Ectodermal cell (in vitro differentiated cells): ENCODE measurements around the gene SFT2D3.

Experiments
- H3K27ac ChIP-seq: 2 replicates; pipeline ENCODE4 v1.7.0; 2013; ENCODE audit warnings: mild to moderate bottlenecking, low read depth, low read length; ENCODE audit not compliant: insufficient read depth, poor library complexity, severe bottlenecking
- H3K27me3 ChIP-seq: 2 replicates; pipeline ENCODE4 v1.7.0; 2013; ENCODE audit warnings: mild to moderate bottlenecking, low read length; ENCODE audit not compliant: insufficient read depth, control insufficient read depth, poor library complexity, severe bottlenecking
- H3K36me3 ChIP-seq: one replicate; pipeline ENCODE4 v1.7.0; 2013; ENCODE audit warnings: low read length; ENCODE audit not compliant: control insufficient read depth, insufficient read depth
- H3K4me1 ChIP-seq: one replicate; pipeline ENCODE4 v1.7.0; 2013; ENCODE audit warnings: low read length; ENCODE audit not compliant: control insufficient read depth, insufficient read depth
- H3K4me3 ChIP-seq: 2 replicates; pipeline ENCODE4 v1.7.0; 2013; ENCODE audit warnings: low read depth, low read length, control low read depth; ENCODE audit not compliant: insufficient read depth
- H3K9me3 ChIP-seq: 2 replicates; pipeline ENCODE4 v1.7.0; 2013; ENCODE audit warnings: mild to moderate bottlenecking, low read length, moderate library complexity; ENCODE audit not compliant: control insufficient read depth
- WGBS, 2 experiments: methylation state at CpG; one replicate each; pipeline ENCODE4 v1.1.7; 2013; ENCODE audit warnings: missing lambda C conversion rate in 2 of 2; 5-methylcytosine and 5-hydroxymethylcytosine counted together

Gene SFT2D3

DNA sequence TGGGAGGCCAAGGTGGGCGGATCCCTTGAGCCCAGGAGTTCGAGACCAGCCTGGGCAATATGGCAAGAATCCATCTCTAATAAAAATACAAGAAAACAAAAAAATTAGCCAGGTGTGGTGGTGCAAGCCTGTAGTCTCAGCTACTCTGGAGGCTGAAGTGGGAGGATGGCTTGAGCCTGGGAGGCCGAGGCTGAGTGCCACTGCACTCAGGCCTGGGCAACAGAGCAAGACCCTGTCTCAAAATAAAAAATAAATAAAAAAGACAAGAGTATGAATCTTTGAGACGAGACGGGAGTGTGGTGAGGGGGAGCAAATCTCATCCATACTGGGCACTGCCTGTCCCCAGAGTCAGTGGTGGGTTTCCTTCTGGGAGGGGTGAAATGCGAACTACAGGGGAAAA is 43.2 kb upstream of the SFT2D3 start:
- 92 to 93% methylated on average over 6 of the region's 6 CpGs for WGBS, 2 experiments

DNA sequence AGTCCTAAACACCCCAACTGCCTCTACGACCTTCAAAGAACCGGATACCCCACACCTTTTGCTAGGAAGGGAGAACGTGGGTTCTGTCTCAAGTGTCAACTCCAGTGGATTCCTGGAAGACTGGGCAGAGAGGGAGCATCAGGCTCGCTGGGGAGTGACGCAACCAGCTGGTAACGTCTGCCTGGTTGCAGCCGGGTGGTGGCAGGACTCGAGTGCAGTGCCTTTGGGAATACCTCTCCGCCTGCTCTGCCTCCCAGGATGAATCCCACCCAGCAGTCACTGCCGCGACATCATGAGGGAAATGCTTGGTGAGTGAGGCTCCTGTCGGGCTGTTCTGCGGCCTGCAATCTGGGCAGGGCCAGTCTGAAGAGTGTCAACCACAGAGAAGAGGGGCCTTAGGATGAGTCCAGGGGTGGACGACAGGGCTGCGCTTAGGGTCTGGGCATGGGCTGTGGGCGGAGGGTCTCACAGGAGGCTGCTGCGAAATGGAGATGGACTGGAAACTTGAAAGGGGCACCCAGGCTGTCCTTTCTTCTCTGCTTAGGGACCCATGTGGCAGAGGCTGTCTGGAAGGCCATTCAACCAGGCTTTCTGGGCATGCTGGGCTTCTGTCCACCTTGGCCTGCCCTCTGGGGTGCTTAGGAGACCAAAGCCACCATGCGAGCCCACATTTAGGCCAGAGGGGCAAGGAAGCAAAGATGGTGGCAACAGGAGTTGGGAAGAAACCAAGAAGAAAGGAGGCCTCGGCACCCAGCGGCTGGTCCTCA is 42.5 kb upstream of the SFT2D3 start:
- no peaks in the 10 kb centered on the region for H3K9me3 ChIP-seq
- no peaks in the 10 kb centered on the region for H3K36me3 ChIP-seq
- no peak overlapping the region for H3K27ac ChIP-seq
- H3K4me1 ChIP-seq, result peaks cover 21% of the 10 kb centered on the region
- WGBS, 2 experiments, result 93 to 94% methylated on average over 20 of the region's 20 CpGs
- H3K27me3 ChIP-seq, result peaks cover 12% of the 10 kb centered on the region
- no peak overlapping the region for H3K4me3 ChIP-seq

More for the DNA sequence above, 43.2 kb upstream of the SFT2D3 start:
- Histone ChIP-seq H3K36me3 (no peaks in the 10 kb centered on the region), H3K27ac (no peak overlapping the region), H3K27me3 (peaks cover 5% of the 10 kb centered on the region), H3K4me1 (peaks cover 21% of the 10 kb centered on the region), H3K9me3 (no peaks in the 10 kb centered on the region), H3K4me3 (no peak overlapping the region)

DNA sequence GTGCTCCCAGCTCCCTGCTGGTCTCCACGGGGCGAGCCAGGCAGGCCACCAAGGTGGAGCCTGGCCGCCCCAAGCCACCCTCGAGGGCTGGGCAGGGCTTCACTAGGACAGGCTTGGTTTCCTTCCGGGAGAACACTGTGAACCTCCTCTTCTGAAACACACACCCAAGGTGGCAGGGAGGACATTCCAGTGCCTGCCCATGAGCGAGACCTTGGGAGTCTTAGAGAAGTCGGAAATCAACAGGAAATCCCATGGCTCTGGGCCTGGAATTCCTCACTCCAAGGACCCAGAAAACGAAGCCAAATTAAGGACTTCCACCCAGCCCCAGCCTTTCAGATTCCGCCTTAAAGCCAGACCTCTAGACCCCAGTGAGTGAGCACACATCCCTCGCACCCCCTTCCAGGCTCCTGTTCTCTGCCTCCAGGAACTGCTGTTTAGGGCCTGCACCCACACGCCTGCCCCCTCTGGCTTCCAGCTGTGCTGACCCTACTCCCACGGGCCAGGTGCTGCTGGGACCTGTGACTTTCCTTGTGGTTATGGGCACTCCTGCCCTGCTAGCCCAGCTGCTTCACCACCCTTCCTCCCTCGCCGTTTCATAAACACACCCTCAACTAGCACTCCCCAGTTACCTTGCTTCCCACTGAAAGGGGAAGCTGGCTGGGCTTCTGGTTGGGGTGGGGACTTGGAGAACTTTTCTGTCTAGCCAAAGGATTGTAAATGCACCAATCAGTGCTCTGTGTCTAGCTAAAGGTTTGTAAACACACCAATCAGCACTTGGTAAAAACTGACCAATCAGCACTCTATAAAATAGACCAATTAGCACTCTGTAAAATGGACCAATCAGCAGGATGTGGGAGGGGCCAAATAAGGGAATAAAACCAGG is 41.6 kb upstream of the SFT2D3 start:
- Histone ChIP-seq H3K27me3 (peaks cover 20% of the 10 kb centered on the region), H3K4me3 (no peak overlapping the region), H3K4me1 (peaks cover 23% of the 10 kb centered on the region), H3K9me3 (no peaks in the 10 kb centered on the region), H3K36me3 (no peaks in the 10 kb centered on the region), H3K27ac (no peak overlapping the region)
- WGBS, 2 experiments, result 90 to 92% methylated on average over 14 of the region's 14 CpGs

DNA sequence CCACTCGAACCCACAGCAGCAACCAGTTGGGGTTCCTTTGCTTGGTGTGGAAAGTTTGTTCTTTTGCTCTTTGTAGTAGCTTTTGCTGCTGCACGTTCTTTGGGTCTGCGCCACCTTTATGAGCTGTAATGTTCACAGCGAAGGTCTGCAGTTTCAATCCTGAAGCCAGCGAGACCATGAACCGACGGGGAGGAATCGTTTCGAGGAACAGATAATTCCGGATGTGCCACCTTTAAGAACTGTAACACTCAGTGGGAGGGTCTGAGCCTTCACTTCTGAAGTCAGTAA is 41.1 kb upstream of the SFT2D3 start:
- no peaks in the 10 kb centered on the region for H3K9me3 ChIP-seq
- 95 to 98% methylated on average over 10 of the region's 10 CpGs for WGBS, 2 experiments
- no peak overlapping the region for H3K27ac ChIP-seq
- H3K4me1 ChIP-seq, result peaks cover 17% of the 10 kb centered on the region
- no peaks in the 10 kb centered on the region for H3K36me3 ChIP-seq
- H3K27me3 ChIP-seq, result peaks cover 26% of the 10 kb centered on the region
- H3K4me3 ChIP-seq, result no peak overlapping the region

DNA sequence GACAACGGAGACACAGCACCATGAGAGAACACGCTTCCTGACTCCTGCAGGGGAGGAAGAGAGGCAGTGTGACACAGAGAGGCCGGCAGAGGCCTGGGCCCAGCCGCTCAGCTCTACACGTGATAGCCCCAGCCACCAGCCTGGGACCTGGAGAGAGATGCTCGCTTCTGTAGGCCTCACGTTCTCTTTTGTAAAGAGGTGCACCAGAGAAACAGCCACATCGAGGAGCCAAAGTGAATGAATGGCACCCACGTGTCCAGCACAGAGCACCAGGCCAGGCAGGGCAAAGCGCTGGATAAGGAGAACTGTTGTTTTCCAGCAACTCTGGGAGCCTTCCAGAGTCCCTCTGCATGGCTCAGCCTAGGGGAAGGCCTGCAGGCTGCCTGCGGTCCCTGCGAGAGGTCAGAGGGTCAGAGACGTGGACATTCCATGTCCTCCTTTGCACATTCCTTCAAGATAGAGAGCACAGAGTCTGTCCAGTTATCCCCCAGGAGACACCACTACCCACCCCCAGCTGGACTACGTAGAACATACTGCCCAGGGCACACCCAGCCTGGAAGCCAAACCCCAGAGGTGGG is 40.1 kb upstream of the SFT2D3 start:
- Histone ChIP-seq H3K27me3 (peaks cover 35% of the 10 kb centered on the region), H3K36me3 (no peaks in the 10 kb centered on the region), H3K27ac (no peak overlapping the region), H3K4me1 (peaks cover 9% of the 10 kb centered on the region), H3K4me3 (no peak overlapping the region), H3K9me3 (no peaks in the 10 kb centered on the region)
- WGBS, 2 experiments, result 93% methylated on average over 14 of the region's 14 CpGs

DNA sequence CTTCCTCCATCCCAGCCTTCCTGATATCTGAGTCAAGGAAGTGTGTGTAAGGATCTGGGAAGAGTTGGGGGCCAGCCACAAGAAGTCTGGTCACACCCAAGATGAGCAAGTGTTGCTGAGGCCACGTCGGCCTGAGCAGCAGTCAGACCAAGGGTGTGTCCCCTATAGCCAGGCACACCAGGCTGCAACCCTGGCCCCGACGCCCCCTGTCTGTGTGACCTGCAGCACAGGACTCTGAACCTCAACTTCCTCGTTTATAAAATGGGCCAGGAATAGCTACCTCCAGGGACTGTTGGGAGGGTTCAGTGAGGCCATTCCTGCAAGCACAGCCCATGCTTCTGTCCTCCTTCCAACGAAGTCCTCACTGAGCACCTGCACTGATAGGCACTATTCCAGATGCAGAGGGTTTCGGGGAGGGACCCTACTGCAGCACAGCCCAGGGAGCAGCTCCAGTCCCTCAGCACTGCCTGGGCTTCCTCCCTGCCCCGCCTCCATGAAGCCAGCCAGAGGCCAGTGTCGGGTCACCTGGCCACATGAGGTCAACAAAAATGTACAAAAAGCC is 39.3 kb upstream of the SFT2D3 start:
- H3K9me3 ChIP-seq, result no peaks in the 10 kb centered on the region
- peaks cover 36% of the 10 kb centered on the region for H3K27me3 ChIP-seq
- no peaks in the 10 kb centered on the region for H3K36me3 ChIP-seq
- peaks cover 9% of the 10 kb centered on the region for H3K4me1 ChIP-seq
- 86 to 87% methylated on average over 9 of the region's 9 CpGs for WGBS, 2 experiments
- no peak overlapping the region for H3K4me3 ChIP-seq
- no peak overlapping the region for H3K27ac ChIP-seq

DNA sequence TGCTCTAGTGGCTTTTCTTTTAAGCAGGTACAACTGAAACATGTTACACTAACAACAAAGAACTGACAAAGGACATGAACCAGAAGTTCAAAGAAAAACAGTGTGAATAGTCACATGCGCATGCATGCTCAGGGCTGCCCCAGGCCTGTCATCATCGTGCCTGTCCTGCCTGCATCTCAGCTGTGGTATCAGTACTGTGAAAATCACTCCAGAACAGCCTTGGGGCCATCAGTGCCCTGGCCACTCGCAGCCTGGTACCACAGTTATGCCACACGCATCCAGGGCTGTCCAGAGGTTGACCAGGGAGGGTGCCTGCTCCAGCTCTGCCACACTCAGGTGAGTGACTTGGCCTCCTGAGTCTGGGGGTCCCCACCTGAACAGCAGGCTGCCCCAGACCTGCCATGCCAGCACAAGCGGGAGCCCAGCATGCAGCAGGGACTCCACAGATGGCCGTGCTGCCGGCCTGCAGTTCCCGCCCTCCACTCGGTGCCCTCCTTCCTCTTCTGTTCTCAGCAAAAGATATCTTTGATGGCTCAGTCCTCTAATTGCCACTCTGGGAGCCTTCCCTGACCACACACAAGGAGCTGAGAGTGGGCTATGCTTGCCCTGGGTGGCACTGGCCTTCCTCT is 38.2 kb upstream of the SFT2D3 start:
- Histone ChIP-seq H3K4me1 (peaks cover 9% of the 10 kb centered on the region), H3K36me3 (no peaks in the 10 kb centered on the region), H3K9me3 (no peaks in the 10 kb centered on the region), H3K4me3 (no peak overlapping the region), H3K27me3 (peaks cover 39% of the 10 kb centered on the region), H3K27ac (no peak overlapping the region)
- 83% methylated on average over 9 of the region's 9 CpGs for WGBS, 2 experiments

DNA sequence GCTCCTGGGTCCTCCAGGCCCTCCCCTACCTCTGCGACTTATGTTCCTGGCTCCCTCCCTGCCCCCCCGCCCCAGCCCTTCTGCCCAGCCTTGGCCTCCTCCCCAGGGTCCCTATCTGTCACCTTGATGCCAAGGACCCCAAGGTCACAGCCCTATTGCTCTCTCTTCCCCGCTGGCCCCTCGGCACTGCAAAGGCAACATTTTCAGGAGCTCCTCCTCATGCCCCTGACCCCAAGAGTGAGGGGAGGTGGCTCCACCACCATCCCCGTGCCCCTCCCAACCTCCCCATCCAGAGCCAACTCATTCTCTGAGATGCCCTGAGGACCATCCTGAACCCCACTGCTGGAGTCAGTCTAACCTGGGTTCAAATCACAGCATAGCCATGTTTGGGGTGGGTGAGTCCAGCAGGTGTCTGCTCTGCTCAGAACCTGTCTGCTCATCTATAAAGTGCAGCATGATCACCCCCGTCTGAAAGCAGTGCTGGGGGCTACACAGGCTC is 37.7 kb upstream of the SFT2D3 start:
- Histone ChIP-seq H3K36me3 (no peaks in the 10 kb centered on the region), H3K9me3 (no peaks in the 10 kb centered on the region), H3K4me3 (peak overlapping the region; percentile 17), H3K27ac (no peak overlapping the region), H3K27me3 (peaks cover 39% of the 10 kb centered on the region), H3K4me1 (peaks cover 9% of the 10 kb centered on the region)
- 82 to 85% methylated on average over 6 of the region's 6 CpGs for whole genome bisulfite sequencing, 2 experiments

DNA sequence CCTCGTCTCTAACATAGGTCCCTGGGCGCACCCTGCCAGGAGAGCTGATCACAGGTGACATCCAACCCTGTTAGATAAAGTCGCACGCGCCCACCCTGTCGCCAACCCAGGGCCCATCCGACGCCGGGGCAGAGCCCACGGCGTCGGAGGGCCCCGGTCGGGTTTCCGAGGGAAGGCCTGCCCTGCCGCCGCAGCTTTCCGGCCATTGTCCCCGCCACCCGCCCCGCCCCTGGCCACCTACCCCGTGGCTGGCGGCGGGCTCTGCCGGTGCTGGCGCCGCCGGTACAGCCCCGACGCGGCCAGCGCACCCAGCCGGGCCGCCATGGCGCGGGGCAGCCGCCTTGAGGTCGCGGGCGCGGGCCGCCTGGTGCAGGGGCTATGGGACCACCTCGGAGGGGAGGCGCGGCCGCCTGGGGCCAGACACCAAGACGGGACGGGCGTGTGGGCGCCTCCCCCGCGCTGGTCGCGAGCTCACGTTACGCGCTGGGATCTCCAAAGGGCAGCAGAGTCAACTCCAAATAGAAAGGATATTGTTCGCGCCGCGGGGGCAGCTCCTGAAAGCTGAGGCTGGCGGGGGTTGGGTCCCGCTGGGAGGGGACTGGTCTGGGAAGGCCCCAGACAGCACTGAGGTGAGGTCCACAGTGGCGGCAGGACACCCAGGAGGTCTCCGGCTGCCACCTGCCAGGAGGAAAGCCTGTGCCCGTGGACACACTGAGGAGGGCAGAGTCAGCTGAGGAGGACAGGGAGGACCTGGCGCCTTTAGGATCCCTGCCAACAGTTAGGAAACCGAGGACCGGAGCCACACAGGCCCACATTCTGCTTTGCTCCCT is 37.0 kb upstream of the SFT2D3 start:
- Histone ChIP-seq H3K9me3 (no peaks in the 10 kb centered on the region), H3K27ac (no peak overlapping the region), H3K27me3 (peaks cover 39% of the 10 kb centered on the region), H3K4me3 (peak overlapping the region; percentile 17), H3K4me1 (peaks cover 9% of the 10 kb centered on the region), H3K36me3 (no peaks in the 10 kb centered on the region)
- WGBS, 2 experiments, result 15% methylated on average over 69 of the region's 69 CpGs
